IPS-15b (cell line): ENCODE measurements around the gene SHC1.

Experiments used
- H3K27me3 ChIP-seq: one replicate; pipeline ENCODE4 v1.6.1; 2013; ENCODE audit warnings: low read length; ENCODE audit not compliant: control insufficient read depth, insufficient read depth
- H3K36me3 ChIP-seq: one replicate; pipeline ENCODE4 v1.6.1; 2013; ENCODE audit warnings: low read length; ENCODE audit not compliant: control insufficient read depth, insufficient read depth
- H3K4me1 ChIP-seq: one replicate; pipeline ENCODE4 v1.6.1; 2013; ENCODE audit warnings: mild to moderate bottlenecking, low read length; ENCODE audit not compliant: control insufficient read depth, insufficient read depth
- H3K4me3 ChIP-seq: one replicate; pipeline ENCODE4 v1.5.1; 2013; ENCODE audit warnings: low read depth, low read length
- H3K9ac ChIP-seq: one replicate; pipeline ENCODE4 v1.6.1; 2013; ENCODE audit warnings: low read depth, mild to moderate bottlenecking, low read length
- H3K9me3 ChIP-seq: one replicate; pipeline ENCODE4 v1.6.1; 2013; ENCODE audit warnings: mild to moderate bottlenecking, low read length; ENCODE audit not compliant: control insufficient read depth, insufficient read depth

Gene SHC1

GRCh38 chr1:154963643-154964042, 6.9 kb downstream of the SHC1 start:
- Histone ChIP-seq H3K4me3 (no peak overlapping the region), H3K4me1 (peaks cover 5% of the 10 kb centered on the region), H3K9ac (no peak overlapping the region), H3K27me3 (no peaks in the 10 kb centered on the region), H3K9me3 (no peaks in the 10 kb centered on the region), H3K36me3 (peaks cover 52% of the 10 kb centered on the region)

- peak overlapping the region; percentile 78 for H3K4me3 ChIP-seq
- no peaks in the 10 kb centered on the region for H3K27me3 ChIP-seq
- H3K9ac ChIP-seq, result no peak overlapping the region
- H3K4me1 ChIP-seq, result peaks cover 5% of the 10 kb centered on the region
- H3K9me3 ChIP-seq, result no peaks in the 10 kb centered on the region
- H3K36me3 ChIP-seq, result peaks cover 51% of the 10 kb centered on the region
Measured at GRCh38 chr1:154962795-154963330, 7.7 kb downstream of the SHC1 start.

GRCh38 chr1:154962156-154962749, 8.3 kb downstream of the SHC1 start:
- H3K9me3 ChIP-seq, result no peaks in the 10 kb centered on the region
- H3K4me1 ChIP-seq, result peaks cover 6% of the 10 kb centered on the region
- peaks cover 45% of the 10 kb centered on the region for H3K36me3 ChIP-seq
- peak overlapping the region; percentile 78 for H3K4me3 ChIP-seq
- no peaks in the 10 kb centered on the region for H3K27me3 ChIP-seq
- peak overlapping the region; percentile 88 for H3K9ac ChIP-seq

GRCh38 chr1:154961207-154962155, 9.1 kb downstream of the SHC1 start, which contains the start of gene PYGO2:
Gene PYGO2, minus strand, starts transcription at chr1:154961782. Its CDS starts 206 bp downstream, at chr1:154961576.
- Histone ChIP-seq H3K9ac (peak within 1 kb of the TSS; percentile 88), H3K36me3 (peaks cover 38% of the 10 kb centered on the region), H3K4me3 (peak within 1 kb of the TSS; percentile 78), H3K9me3 (no peaks in the 10 kb centered on the region), H3K4me1 (peaks cover 10% of the 10 kb centered on the region), H3K27me3 (no peaks in the 10 kb centered on the region)

- Histone ChIP-seq H3K9me3 (no peaks in the 10 kb centered on the region), H3K9ac (no peak overlapping the region), H3K4me1 (peaks cover 10% of the 10 kb centered on the region), H3K4me3 (peak overlapping the region; percentile 78), H3K36me3 (peaks cover 30% of the 10 kb centered on the region), H3K27me3 (no peaks in the 10 kb centered on the region)
Measured at GRCh38 chr1:154960446-154961136, 10.0 kb downstream of the SHC1 start.

- Histone ChIP-seq H3K9ac (no peak overlapping the region), H3K9me3 (no peaks in the 10 kb centered on the region), H3K4me3 (no peak overlapping the region), H3K27me3 (no peaks in the 10 kb centered on the region), H3K36me3 (peaks cover 26% of the 10 kb centered on the region), H3K4me1 (peaks cover 19% of the 10 kb centered on the region)
Measured at GRCh38 chr1:154959426-154959780, 11.1 kb downstream of the SHC1 start.

GRCh38 chr1:154958681-154959425, 11.7 kb downstream of the SHC1 start:
- Histone ChIP-seq H3K27me3 (no peaks in the 10 kb centered on the region), H3K4me1 (peaks cover 19% of the 10 kb centered on the region), H3K4me3 (no peak overlapping the region), H3K9ac (no peak overlapping the region), H3K9me3 (no peaks in the 10 kb centered on the region), H3K36me3 (peaks cover 22% of the 10 kb centered on the region)

- no peak overlapping the region for H3K4me3 ChIP-seq
- H3K9ac ChIP-seq, result no peak overlapping the region
- H3K9me3 ChIP-seq, result no peaks in the 10 kb centered on the region
- H3K4me1 ChIP-seq, result peaks cover 19% of the 10 kb centered on the region
- no peaks in the 10 kb centered on the region for H3K27me3 ChIP-seq
- H3K36me3 ChIP-seq, result peaks cover 15% of the 10 kb centered on the region
Measured at GRCh38 chr1:154958036-154958435, 12.5 kb downstream of the SHC1 start.

- Histone ChIP-seq H3K9ac (no peak overlapping the region), H3K36me3 (peaks cover 13% of the 10 kb centered on the region), H3K9me3 (no peaks in the 10 kb centered on the region), H3K4me3 (peak overlapping the region; percentile 75), H3K27me3 (no peaks in the 10 kb centered on the region), H3K4me1 (peaks cover 19% of the 10 kb centered on the region)
Measured at GRCh38 chr1:154957091-154957657, 13.4 kb downstream of the SHC1 start.

- Histone ChIP-seq H3K9ac (no peak overlapping the region), H3K27me3 (no peaks in the 10 kb centered on the region), H3K4me1 (peaks cover 19% of the 10 kb centered on the region), H3K36me3 (peaks cover 13% of the 10 kb centered on the region), H3K9me3 (no peaks in the 10 kb centered on the region), H3K4me3 (peak overlapping the region; percentile 75)
Measured at GRCh38 chr1:154956544-154956941, 14.0 kb downstream of the SHC1 start.
